Activated CD8-positive, alpha-beta memory T cell treated with anti-CD3 and anti-CD28 coated beads for 36 hours (primary cell): ENCODE results near the gene RNASEH2B. TPM values are rescaled to one million over a fixed set of nuclear protein-coding genes. Genes with fewer than 3 reads are reported as not detected.

Experiments used
- CTCF ChIA-PET: fragments of 350-600 bp; sonication (Branson Sonifier 250); formaldehyde crosslinking; loops from one replicate; lab custom pipeline; 2021; ENCODE audit warnings: antibody characterized with exemption; lab: Charles Lee
- POLR2A ChIA-PET: fragments of 350-600 bp; sonication (Branson Sonifier 250); formaldehyde crosslinking; loops from one replicate; lab custom pipeline; 2021; ENCODE audit warnings: antibody characterized with exemption; lab: Charles Lee
- total RNA-seq, 2 experiments: library from RNA; stranded (reverse); gene quantifications; one replicate each; pipeline ENCODE4 v1.2.3, GENCODE V29; 2021

Gene RNASEH2B
- total RNA-seq, 2 experiments from 2014 or later, result 66.4 to 68.3 TPM

DNA sequence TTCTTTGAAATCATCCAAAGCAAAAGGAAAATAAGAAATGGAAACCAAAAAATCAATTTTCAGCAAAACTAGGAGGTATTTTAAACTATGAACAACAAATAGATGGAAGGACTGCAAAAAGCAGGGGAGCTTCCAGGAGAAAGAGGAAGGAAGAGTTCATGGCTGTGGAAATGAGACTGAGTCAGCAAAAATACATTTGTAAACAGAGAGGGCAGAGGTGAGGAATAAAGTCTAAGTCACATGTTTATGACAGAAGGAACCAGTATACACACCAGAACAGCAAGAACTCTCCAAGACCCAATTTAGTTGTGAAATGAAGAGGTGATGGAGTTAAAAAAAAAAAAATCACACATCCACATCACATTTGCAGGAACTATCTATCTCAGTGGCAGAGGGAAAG is 69.6 kb downstream of the RNASEH2B start:
- ChIA-PET CTCF (interaction anchor here (1.4 kb wide), 1 partner anchor 11 kb away, joined by 4 read pairs; no protein-coding TSS in a partner anchor), POLR2A (no interaction called here)

- ChIA-PET POLR2A (no interaction called here), CTCF (no interaction called here)
Measured at GRCh38 chr13:50981686-50982085, 72.1 kb downstream of the RNASEH2B start.

GRCh38 chr13:50989476-50989875 is 79.9 kb downstream of the RNASEH2B start:
- POLR2A ChIA-PET, result interaction anchor here (0.5 kb wide), 1 partner anchor 645 kb away, joined by 5 read pairs; no protein-coding TSS in a partner anchor

GRCh38 chr13:50990065-50990817 is 80.7 kb downstream of the RNASEH2B start:
- POLR2A ChIA-PET, result no interaction called here
- CTCF ChIA-PET, result no interaction called here

More at GRCh38 chr13:50989476-50989875, 79.9 kb downstream of the RNASEH2B start:
- CTCF ChIA-PET, result no interaction called here

- ChIA-PET POLR2A (no interaction called here), CTCF (no interaction called here)
Measured at GRCh38 chr13:50990818-50991506, 81.4 kb downstream of the RNASEH2B start.

- ChIA-PET POLR2A (no interaction called here), CTCF (no interaction called here)
Measured at GRCh38 chr13:50991579-50992521, 82.3 kb downstream of the RNASEH2B start.

GRCh38 chr13:50993371-50993770 is 83.8 kb downstream of the RNASEH2B start:
- ChIA-PET POLR2A (interaction anchor here (0.5 kb wide), 1 partner anchor 173 kb away, joined by 3 read pairs; no protein-coding TSS in a partner anchor), CTCF (no interaction called here)

DNA sequence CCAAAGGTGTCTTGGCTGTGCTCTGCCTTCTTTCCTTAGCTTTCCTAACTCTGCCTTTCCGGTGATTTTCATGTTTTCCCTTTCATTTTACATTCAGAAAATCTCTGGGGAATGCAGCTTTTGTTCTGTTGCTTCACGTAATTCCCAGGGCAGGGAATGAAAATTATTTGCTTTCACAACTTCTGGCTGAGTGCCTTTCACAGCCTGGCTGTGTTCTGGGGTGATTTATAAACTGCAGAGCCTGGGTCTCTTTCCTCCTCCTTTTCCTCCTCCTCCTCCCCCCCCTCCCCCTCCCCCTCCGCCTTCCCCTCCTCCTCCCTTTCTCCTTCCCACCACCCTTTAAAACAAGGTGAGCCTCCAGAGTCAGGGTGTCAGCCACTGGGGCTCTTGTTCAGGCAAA is 84.3 kb downstream of the RNASEH2B start:
- POLR2A ChIA-PET, result no interaction called here
- CTCF ChIA-PET, result no interaction called here

DNA sequence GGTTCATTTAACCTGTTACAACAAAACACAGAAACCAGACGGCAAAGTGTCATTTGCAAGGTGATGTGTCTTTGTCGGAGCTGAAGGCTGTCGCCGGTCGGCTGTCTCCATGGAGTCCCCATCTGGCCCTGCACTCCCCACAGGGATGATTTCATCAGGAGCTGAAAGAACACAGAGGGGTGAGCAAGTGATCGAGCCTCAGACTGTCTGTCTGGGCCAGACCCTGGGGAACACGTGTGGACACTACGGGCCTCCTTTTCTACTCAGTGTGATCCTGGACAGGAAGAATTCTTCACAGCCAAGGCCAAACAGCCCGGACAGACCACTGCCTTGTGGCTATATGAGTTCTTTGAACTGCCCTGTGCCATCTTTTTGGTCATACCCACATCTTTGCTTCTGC is 85.1 kb downstream of the RNASEH2B start:
- ChIA-PET CTCF (no interaction called here), POLR2A (no interaction called here)

GRCh38 chr13:50995854-50996253 is 86.3 kb downstream of the RNASEH2B start:
- ChIA-PET CTCF (interaction anchor here (1.2 kb wide), 1 partner anchor 11 kb away, joined by 3 read pairs; no protein-coding TSS in a partner anchor), POLR2A (no interaction called here)

DNA sequence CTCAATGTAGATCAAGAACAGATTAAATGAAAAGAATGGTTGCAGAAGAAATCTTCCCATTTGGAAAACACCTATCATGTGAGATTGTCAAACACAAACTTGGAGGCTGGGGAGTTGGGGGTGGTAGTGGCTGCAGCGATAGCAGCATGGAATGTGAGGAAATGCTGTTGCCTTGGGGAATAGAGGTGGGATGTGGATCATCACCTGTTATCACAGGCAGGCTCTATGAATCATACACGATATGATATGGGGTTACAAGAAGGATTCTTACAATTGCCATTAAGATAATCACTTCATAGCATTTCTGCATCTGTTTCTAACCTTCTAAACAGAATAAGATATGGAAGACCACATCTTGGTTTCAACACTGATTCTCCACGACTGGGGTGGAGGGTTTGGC is 88.7 kb downstream of the RNASEH2B start:
- CTCF ChIA-PET, result no interaction called here
- POLR2A ChIA-PET, result no interaction called here

- CTCF ChIA-PET, result no interaction called here
- POLR2A ChIA-PET, result no interaction called here
Measured at GRCh38 chr13:50999641-51000040, 90.0 kb downstream of the RNASEH2B start.

DNA sequence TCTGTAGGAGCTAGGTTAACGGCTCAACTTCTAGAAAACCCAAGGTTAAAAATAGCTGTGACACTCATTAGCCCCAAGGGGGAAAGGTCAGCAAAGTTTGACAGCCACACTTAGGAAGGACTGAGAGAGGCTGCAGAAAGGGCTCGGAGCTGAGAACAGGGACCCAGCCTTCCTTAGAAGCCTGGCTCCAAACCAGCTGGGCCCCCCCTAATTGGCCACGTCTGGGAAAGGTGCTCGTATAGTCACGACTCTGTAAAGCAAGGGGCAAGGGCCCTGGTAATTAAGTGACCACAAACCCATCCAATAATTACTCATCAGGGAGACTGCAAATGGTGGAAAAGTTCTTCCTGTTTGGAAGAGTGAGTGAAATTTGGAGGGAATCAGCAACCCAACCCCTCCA is 90.5 kb downstream of the RNASEH2B start:
- POLR2A ChIA-PET, result no interaction called here
- CTCF ChIA-PET, result no interaction called here

DNA sequence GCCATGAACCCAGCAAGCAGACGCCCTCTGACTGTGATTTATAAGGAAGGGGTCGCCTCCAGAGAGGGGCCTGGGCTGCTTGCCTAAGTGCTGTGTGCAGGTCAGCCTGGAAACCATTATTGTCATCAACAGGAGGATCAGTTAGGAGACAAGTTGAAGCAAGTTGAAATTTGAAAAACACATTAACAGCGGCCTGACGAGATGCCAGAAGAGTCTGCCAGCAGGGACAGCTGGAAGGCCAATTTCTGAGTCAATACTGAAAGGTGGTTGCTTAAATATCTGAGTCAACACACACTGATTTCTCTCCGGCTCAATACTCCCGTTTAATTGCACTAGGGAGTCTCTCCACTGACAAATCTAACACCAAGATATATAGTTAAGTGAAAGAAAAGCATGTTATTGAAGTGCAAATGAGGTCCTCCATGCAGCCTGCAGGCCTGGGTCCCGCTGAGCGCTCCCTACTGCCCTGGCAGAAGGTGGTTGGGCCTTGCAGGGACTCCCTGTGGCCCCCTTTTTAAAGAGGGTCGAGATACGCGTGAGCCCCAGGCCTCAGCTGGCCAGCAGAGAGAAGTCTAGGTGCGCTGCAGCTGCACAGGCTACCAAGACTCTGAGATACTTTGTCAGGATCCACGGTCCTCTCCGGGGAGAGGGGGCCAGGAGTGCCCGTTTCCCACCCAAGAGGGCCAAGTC is 91.1 kb downstream of the RNASEH2B start:
- CTCF ChIA-PET, result no interaction called here
- POLR2A ChIA-PET, result no interaction called here

- ChIA-PET CTCF (no interaction called here), POLR2A (no interaction called here)
Measured at GRCh38 chr13:51001335-51001734, 91.7 kb downstream of the RNASEH2B start.

DNA sequence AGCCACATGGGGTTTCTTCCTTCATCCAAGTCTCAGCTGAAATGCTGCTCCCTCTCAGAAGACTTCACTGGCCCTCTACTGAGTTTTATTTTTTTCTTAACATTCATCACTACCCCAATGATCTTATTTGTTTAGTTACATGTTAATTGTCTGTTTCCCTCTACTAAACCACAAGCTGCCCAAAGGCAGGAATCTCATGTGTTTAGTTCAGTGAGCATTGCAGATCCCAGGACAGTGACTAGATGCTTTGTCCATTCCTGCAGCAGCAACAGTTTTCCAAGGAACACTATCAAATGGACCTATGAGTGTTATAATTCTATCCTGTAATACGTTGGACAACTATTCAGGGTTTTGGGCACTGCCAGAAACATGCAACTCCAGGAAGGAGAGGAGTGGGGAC is 93.1 kb downstream of the RNASEH2B start:
- ChIA-PET POLR2A (no interaction called here), CTCF (no interaction called here)

DNA sequence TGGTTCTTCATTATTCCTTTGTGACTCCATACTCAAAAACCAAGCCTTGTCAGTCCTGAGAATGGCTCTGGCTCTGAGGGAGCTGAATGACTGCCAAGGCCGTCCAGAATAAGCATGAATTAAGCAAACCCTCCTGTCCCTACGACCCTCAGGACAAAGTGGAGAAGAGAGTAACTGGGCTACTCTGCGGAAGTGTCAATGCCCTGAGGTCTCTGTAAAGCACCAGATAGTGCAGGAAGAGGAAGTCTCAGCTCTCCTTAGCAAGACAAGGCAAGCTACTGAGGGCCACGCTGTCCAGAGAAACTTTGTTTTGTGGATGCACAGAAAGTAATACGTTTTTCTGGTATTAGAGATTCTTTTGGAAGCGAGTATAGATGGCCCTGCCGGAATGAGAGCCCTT is 94.1 kb downstream of the RNASEH2B start:
- ChIA-PET POLR2A (no interaction called here), CTCF (no interaction called here)

GRCh38 chr13:51004111-51004865 is 94.7 kb downstream of the RNASEH2B start:
- CTCF ChIA-PET, result no interaction called here
- POLR2A ChIA-PET, result no interaction called here
